K562 (cell line): ENCODE results near the gene MUC3A. TPM values are rescaled to one million over a fixed set of nuclear protein-coding genes. Genes with fewer than 3 reads are reported as not detected.

Experiments used
- ATF7 ChIP-seq: fragments of 450-650 bp; IDR thresholded peaks from 2 replicates; pipeline ENCODE4 v1.7.1; 2014; ENCODE audit warnings: mild to moderate bottlenecking, moderate library complexity
- BCOR ChIP-seq: fragments of 450-650 bp; IDR thresholded peaks from 2 replicates; pipeline ENCODE4 v1.6.1; 2016
- CTCF ChIP-seq, 3 experiments: IDR thresholded peaks in 2 of 3; conservative IDR thresholded peaks in 1 of 3; 2 replicates each; pipeline ENCODE4 v1.5.1; 2011 to 2012; ENCODE audit warnings: low read length in 3 of 3, mild to moderate bottlenecking in 3 of 3, control low read depth in 2 of 3, improper control_type of control experiment in 1 of 3, inconsistent platforms in 1 of 3, low read depth in 1 of 3, mixed read lengths in 1 of 3, moderate library complexity in 1 of 3; ENCODE audit not compliant: insufficient read depth in 2 of 3
- DACH1 ChIP-seq: fragments of 450-650 bp; IDR thresholded peaks from 2 replicates; pipeline ENCODE4 v1.6.1; 2018; ENCODE audit not compliant: partially characterized antibody
- ETV1 ChIP-seq: fragments of 450-650 bp; conservative IDR thresholded peaks from 2 replicates; pipeline ENCODE4 v1.6.1; 2016; ENCODE audit warnings: missing genetic modification characterization, control low read depth, low read depth, missing compliant biosample characterization
- ETV5 ChIP-seq: sonication (generic); formaldehyde crosslinking; IDR thresholded peaks from 2 replicates; pipeline ENCODE4 v1.4.0; 2020; ENCODE audit warnings: low read depth, mild to moderate bottlenecking, missing genetic modification reagents
- GABPB1 ChIP-seq: sonication (generic); formaldehyde crosslinking; IDR thresholded peaks from 2 replicates; pipeline ENCODE4 v1.8.0; 2022; ENCODE audit warnings: mild to moderate bottlenecking, missing genetic modification reagents
- HIVEP1 ChIP-seq: fragments of 250-450 bp; sonication (Bioruptor Pico); IDR thresholded peaks from 2 replicates; pipeline ENCODE4 v1.4.0; 2020; ENCODE audit warnings: mild to moderate bottlenecking
- HOXB6 ChIP-seq: fragments of 250-450 bp; sonication (Bioruptor Pico); IDR thresholded peaks from 2 replicates; pipeline ENCODE4 v1.5.1; 2022; ENCODE audit warnings: mild to moderate bottlenecking, borderline replicate concordance
- L3MBTL2 ChIP-seq: fragments of 450-650 bp; IDR thresholded peaks from 2 replicates; pipeline ENCODE4 v1.6.1; 2016; ENCODE audit warnings: mild to moderate bottlenecking, moderate library complexity
- MAZ ChIP-seq, 2 experiments: fragments of 450-650 bp in 1 of 2; sonication (generic) in 1 of 2; formaldehyde crosslinking; IDR thresholded peaks in 1 of 2; conservative IDR thresholded peaks in 1 of 2; 2 replicates each; pipeline versions ENCODE4 v1.4.0 to v1.5.0; 2020; ENCODE audit warnings: mild to moderate bottlenecking in 1 of 2, missing genetic modification reagents in 1 of 2
- MTA3 ChIP-seq: fragments of 450-650 bp; formaldehyde crosslinking; IDR thresholded peaks from 2 replicates; pipeline ENCODE4 v1.6.1; 2017; ENCODE audit warnings: mild to moderate bottlenecking, borderline replicate concordance
- MXI1 ChIP-seq: IDR thresholded peaks from 2 replicates; pipeline ENCODE4 v1.6.1; 2011; ENCODE audit warnings: low read depth, mild to moderate bottlenecking, improper control_type of control experiment, low read length
- MYBL2 ChIP-seq, 2 experiments: fragments of 450-650 bp in 1 of 2; sonication (generic) in 1 of 2; formaldehyde crosslinking in 1 of 2; IDR thresholded peaks; 2 replicates each; pipeline versions ENCODE4 v1.6.1 to v1.8.1; 2017 to 2022; ENCODE audit warnings: borderline replicate concordance in 1 of 2, inconsistent platforms in 1 of 2, low read depth in 1 of 2, mild to moderate bottlenecking in 1 of 2, missing genetic modification reagents in 1 of 2, moderate library complexity in 1 of 2
- POLR2G ChIP-seq: fragments of 200-400 bp; formaldehyde crosslinking; IDR thresholded peaks from 2 replicates; pipeline ENCODE4 v1.6.1; 2017; ENCODE audit warnings: low read depth, mild to moderate bottlenecking, antibody characterized with exemption, low read length, moderate library complexity
- PYGO2 ChIP-seq: fragments of 450-650 bp; IDR thresholded peaks from 2 replicates; pipeline ENCODE4 v1.6.1; 2016; ENCODE audit warnings: mild to moderate bottlenecking, missing genetic modification characterization, moderate library complexity, missing compliant biosample characterization
- RBM15 ChIP-seq: fragments of 200-400 bp; formaldehyde crosslinking; IDR thresholded peaks from 2 replicates; pipeline ENCODE4 v1.6.1; 2018; ENCODE audit warnings: mild to moderate bottlenecking, low read length, moderate library complexity; ENCODE audit not compliant: insufficient read depth
- SAFB ChIP-seq: fragments of 200-400 bp; formaldehyde crosslinking; IDR thresholded peaks from 2 replicates; pipeline ENCODE4 v1.6.1; 2017; ENCODE audit warnings: low read depth, low read length, borderline replicate concordance
- SIN3B ChIP-seq: fragments of 450-650 bp; IDR thresholded peaks from 2 replicates; pipeline ENCODE4 v1.6.1; 2017; ENCODE audit warnings: low read depth, mild to moderate bottlenecking, moderate library complexity
- SP1 ChIP-seq: sonication (generic); formaldehyde crosslinking; IDR thresholded peaks from 2 replicates; pipeline ENCODE4 v1.8.1; 2022; ENCODE audit warnings: mild to moderate bottlenecking, missing genetic modification reagents
- SREBF2 ChIP-seq: sonication (generic); formaldehyde crosslinking; IDR thresholded peaks from 2 replicates; pipeline ENCODE4 v1.4.0; 2020; ENCODE audit warnings: mild to moderate bottlenecking, missing genetic modification reagents
- SRSF1 ChIP-seq: fragments of 200-400 bp; formaldehyde crosslinking; IDR thresholded peaks from 2 replicates; pipeline ENCODE4 v1.6.1; 2017; ENCODE audit warnings: mild to moderate bottlenecking, low read depth, low read length, moderate library complexity
- THRAP3 ChIP-seq: fragments of 450-650 bp; IDR thresholded peaks from 2 replicates; pipeline ENCODE4 v1.6.1; 2016; ENCODE audit warnings: mild to moderate bottlenecking, inconsistent platforms, borderline replicate concordance
- USF1 ChIP-seq: sonication (generic); formaldehyde crosslinking; IDR thresholded peaks from 2 replicates; pipeline ENCODE4 v1.9.0; 2022; ENCODE audit warnings: mild to moderate bottlenecking, missing genetic modification reagents
- ZNF830 ChIP-seq: fragments of 250-450 bp; sonication (Bioruptor Pico); IDR thresholded peaks from 2 replicates; pipeline ENCODE4 v1.5.0; 2021; ENCODE audit warnings: mild to moderate bottlenecking
- polyA plus RNA-seq, 8 experiments: library from polyadenylated mRNA; depleted of rRNA in 4 of 8; stranded (reverse) in 5 of 8; unstranded in 3 of 8; fragments of >200 nt; fragmentation: Nextera tagmentation in 2 of 8; fragmentation: Illumina TruSeq in 1 of 8; extraction: Ambion mirVana in 2 of 8; extraction: Trizol in 1 of 8; gene quantifications; 2 replicates each; pipeline versions ENCODE4 v1.2.1 to v1.2.3, GENCODE V29; 2011 to 2014; ENCODE audit warnings: inconsistent platforms in 1 of 8, missing spikeins in 1 of 8
- total RNA-seq, 7 experiments: library from RNA; depleted of rRNA in 6 of 7; stranded (reverse); fragments of >200 nt in 6 of 7; fragmentation: Illumina TruSeq in 2 of 7; extraction: Trizol in 2 of 7; gene quantifications; 2 replicates each; pipeline versions ENCODE4 v1.2.1 to v1.2.3, GENCODE V29; 2011 to 2021; ENCODE audit warnings: low replicate concordance in 1 of 7
- TF ChIP-seq, protein P1 (sequence below): sonication (generic); formaldehyde crosslinking; IDR thresholded peaks from 2 replicates; pipeline ENCODE4 v1.8.0; 2022; ENCODE audit warnings: mild to moderate bottlenecking, missing genetic modification reagents

MUC3A gene
- total and polyA plus RNA-seq, 9 of the 15 experiments (the other 6 are each of a cell fraction or from before 2014, with no cell fraction given): 0.06 to 2.2 (median 0.20) TPM; not detected in 1

- TF ChIP-seq USF1 (CRISPR knock-in tag) (no peak), HOXB6 (CRISPR knock-in tag) (no peak), ETV1 (tag) (no peak), MYBL2 (IDR thresholded peaks at IDR 0.05; ENCODE audit: low read depth) (no peak), MYBL2 (CRISPR knock-in tag; IDR thresholded peaks at IDR 0.05; ENCODE audit: borderline replicate concordance) (no peak), MXI1 (0 out of 2 replicates have a peak, but pooled peaks have one; percentile 26), POLR2G (peak; percentile 49), SRSF1 (no peak), DACH1 (peak; percentile 44), BCOR (no peak), ATF7 (peak; percentile 34), SP1 (CRISPR knock-in tag) (peak; percentile 87), MAZ (CRISPR knock-in tag; conservative IDR thresholded peaks at IDR 0.05 in 1 of 2, IDR thresholded peaks at IDR 0.05 in 1 of 2) (peak; percentile 73 to 96; a peak in 3 of 4 replicates), SAFB (peak; percentile 91), L3MBTL2 (peak; percentile 77), GABPB1 (CRISPR knock-in tag) (peak; percentile 59; the same call in 1 of the 2 replicates), SREBF2 (CRISPR knock-in tag) (0 out of 2 replicates have a peak, but pooled peaks have one; percentile 51), MTA3 (peak; percentile 55; the same call in 1 of the 2 replicates), HIVEP1 (CRISPR knock-in tag) (no peak), ZNF830 (CRISPR knock-in tag) (no peak), PYGO2 (tag) (no peak), CTCF (IDR thresholded peaks at IDR 0.05 in 2 of 3, conservative IDR thresholded peaks at IDR 0.05 in 1 of 3; ENCODE audit: insufficient read depth in 2 of 3, low read depth in 1 of 3, low read length in 3 of 3) (peak; percentile 91 to 98 (median 97)), ETV5 (peak; percentile 65), RBM15 (no peak), SIN3B (peak; percentile 63; the same call in 1 of the 2 replicates), THRAP3 (no peak)
- TF ChIP-seq, protein P1, sequence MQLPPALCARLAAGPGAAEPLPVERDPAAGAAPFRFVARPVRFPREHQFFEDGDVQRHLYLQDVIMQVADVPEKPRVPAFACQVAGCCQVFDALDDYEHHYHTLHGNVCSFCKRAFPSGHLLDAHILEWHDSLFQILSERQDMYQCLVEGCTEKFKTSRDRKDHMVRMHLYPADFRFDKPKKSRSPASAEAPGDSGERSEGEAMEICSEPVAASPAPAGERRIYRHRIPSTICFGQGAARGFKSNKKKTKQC (CRISPR knock-in tag): peak; percentile 56; the same call in 1 of the 2 replicates
These were observed 16.6 kb downstream of the MUC3A start (continued) for GRCh38 chr7:100965723-100966541.
